ENCODE results near the gene CEP63. TPM values are rescaled to one million over a fixed set of nuclear protein-coding genes. Genes with fewer than 3 reads are reported as not detected.

The CEP63 gene
- total RNA-seq, 1 experiment from 2014 or later = 37.4 TPM

DNA sequence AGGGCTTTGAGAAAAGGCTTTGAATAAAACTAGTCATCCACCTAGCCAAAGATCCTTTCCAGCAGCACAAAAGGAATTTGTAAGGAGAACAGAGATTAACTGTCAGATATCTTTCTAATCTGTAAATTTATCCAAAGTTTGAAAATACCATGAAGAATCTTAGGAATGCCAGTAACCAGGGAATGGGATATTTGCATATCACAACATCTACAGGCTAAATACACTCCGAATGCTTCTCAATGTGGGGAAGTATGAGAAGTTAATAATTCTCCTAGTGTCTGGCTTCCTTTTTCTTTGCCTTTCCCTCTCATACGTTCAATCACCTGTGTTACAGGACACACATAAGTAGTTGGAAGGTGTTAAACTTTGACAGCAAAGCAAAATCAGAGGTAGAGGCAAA, 7.9 kb upstream of the CEP63 start:
- BruUV-seq (replicated peaks) = TSS peak; percentile 6
- Mint-ChIP-seq H3K4me1 (ENCODE audit: low read depth, unreplicated experiment) (peaks cover under 1% of the 10 kb centered on the region), H3K27ac (ENCODE audit: unreplicated experiment) (peak overlapping the region; percentile 25), H3K36me3 (ENCODE audit: insufficient read depth, unreplicated experiment) (no peaks in the 10 kb centered on the region), H3K4me3 (ENCODE audit: low read depth, unreplicated experiment) (no peak overlapping the region), H3K9me3 (ENCODE audit: low read depth, unreplicated experiment) (no peaks in the 10 kb centered on the region), H3K27me3 (ENCODE audit: unreplicated experiment) (no peaks in the 10 kb centered on the region)
- CTCF ChIA-PET = interaction anchor here (2.1 to 2.5 kb wide), 2 partner anchors 103 to 170 kb away, joined by 8 to 9 read pairs; partner anchors contain the start of gene AMOTL2
- intact Hi-C loops (cut with micrococcal nuclease; ENCODE audit: unreplicated experiment) = loop anchor here (5.0 kb wide), 1 partner anchor 536 kb away; no protein-coding TSS in a partner anchor
- DNase-seq = no peak
- TF ChIP-seq CTCF (IDR thresholded peaks at IDR 0.05; ENCODE audit: unreplicated experiment) = no peak

GRCh38 chr3:134480546-134480945, 5.3 kb upstream of the CEP63 start:
- CTCF ChIA-PET = interaction anchor here (0.8 kb wide), 2 partner anchors 167 to 268 kb away, joined by 3 read pairs; no protein-coding TSS in a partner anchor
- no TSS peak for BruUV-seq (replicated peaks)
- Mint-ChIP-seq H3K4me3 (ENCODE audit: low read depth, unreplicated experiment) (no peak overlapping the region), H3K4me1 (ENCODE audit: low read depth, unreplicated experiment) (peaks cover 22% of the 10 kb centered on the region), H3K27me3 (ENCODE audit: unreplicated experiment) (no peaks in the 10 kb centered on the region), H3K36me3 (ENCODE audit: insufficient read depth, unreplicated experiment) (peaks cover 19% of the 10 kb centered on the region), H3K27ac (ENCODE audit: unreplicated experiment) (no peak overlapping the region), H3K9me3 (ENCODE audit: low read depth, unreplicated experiment) (no peaks in the 10 kb centered on the region)
- no peak for DNase-seq
- no peak for TF ChIP-seq CTCF (IDR thresholded peaks at IDR 0.05; ENCODE audit: unreplicated experiment)
- intact Hi-C loops (cut with micrococcal nuclease; ENCODE audit: unreplicated experiment) = no loop called here

- no TSS peak for BruUV-seq (replicated peaks)
- Mint-ChIP-seq H3K27me3 (ENCODE audit: unreplicated experiment) (no peaks in the 10 kb centered on the region), H3K4me3 (ENCODE audit: low read depth, unreplicated experiment) (no peak overlapping the region), H3K36me3 (ENCODE audit: insufficient read depth, unreplicated experiment) (peaks cover 25% of the 10 kb centered on the region), H3K9me3 (ENCODE audit: low read depth, unreplicated experiment) (no peaks in the 10 kb centered on the region), H3K4me1 (ENCODE audit: low read depth, unreplicated experiment) (peaks cover 22% of the 10 kb centered on the region), H3K27ac (ENCODE audit: unreplicated experiment) (no peak overlapping the region)
- TF ChIP-seq CTCF (IDR thresholded peaks at IDR 0.05; ENCODE audit: unreplicated experiment) = no peak
- CTCF ChIA-PET = interaction anchor here (0.5 kb wide), 1 partner anchor 21 kb away, joined by 5 read pairs; no protein-coding TSS in a partner anchor
- DNase-seq = no peak
- intact Hi-C loops (cut with micrococcal nuclease; ENCODE audit: unreplicated experiment) = no loop called here
These were observed 4.7 kb upstream of the CEP63 start for GRCh38 chr3:134481166-134481565.

DNA sequence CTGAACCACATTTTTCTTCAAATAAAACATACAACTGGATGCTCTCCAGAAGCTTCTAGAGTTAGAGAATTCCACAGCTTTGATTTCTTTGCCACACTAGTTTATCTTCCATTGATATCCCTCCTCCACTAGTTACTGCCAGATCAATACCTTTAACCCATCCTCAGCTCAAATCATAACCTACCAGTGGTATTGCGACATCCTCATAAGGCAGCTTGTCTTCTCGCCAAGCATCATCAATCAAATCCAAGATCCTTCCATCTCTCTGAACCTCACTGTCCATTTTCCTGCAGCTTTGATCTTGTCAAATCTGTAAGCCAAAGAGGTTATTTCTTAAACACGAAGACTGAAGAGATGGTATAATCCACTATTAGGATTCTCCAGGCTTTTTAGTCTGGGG, 3.2 kb upstream of the CEP63 start:
- Mint-ChIP-seq H3K4me3 (ENCODE audit: low read depth, unreplicated experiment) (no peak overlapping the region), H3K27ac (ENCODE audit: unreplicated experiment) (no peak overlapping the region), H3K9me3 (ENCODE audit: low read depth, unreplicated experiment) (no peaks in the 10 kb centered on the region), H3K27me3 (ENCODE audit: unreplicated experiment) (no peaks in the 10 kb centered on the region), H3K36me3 (ENCODE audit: insufficient read depth, unreplicated experiment) (peaks cover 36% of the 10 kb centered on the region), H3K4me1 (ENCODE audit: low read depth, unreplicated experiment) (peaks cover 27% of the 10 kb centered on the region)
- no peak for TF ChIP-seq CTCF (IDR thresholded peaks at IDR 0.05; ENCODE audit: unreplicated experiment)
- intact Hi-C loops (cut with micrococcal nuclease; ENCODE audit: unreplicated experiment) = no loop called here
- DNase-seq = no peak
- CTCF ChIA-PET = interaction anchor here (1.3 kb wide), 1 partner anchor 9 kb away, joined by 5 read pairs; no protein-coding TSS in a partner anchor
- no TSS peak for BruUV-seq (replicated peaks)
